SK-N-SH (cell line): ENCODE measurements around the gene CCHCR1. TPM values are rescaled to one million over a fixed set of nuclear protein-coding genes. Genes with fewer than 3 reads are reported as not detected.

Source experiments
- CTCF ChIA-PET: fragments of 300-600, 350-600 bp; formaldehyde crosslinking; extraction: SDS; loops from one replicate; lab custom pipeline; 2021; lab: Yijun Ruan, JAX
- POLR2A ChIA-PET: fragments of 350-600 bp; sonication (Branson Sonifier 250); formaldehyde crosslinking; extraction: SDS; loops from one replicate; lab custom pipeline; 2020; ENCODE audit warnings: antibody characterized with exemption, inconsistent platforms; lab: Yijun Ruan, JAX
- DNase-seq: peaks from one replicate; pipeline ENCODE4 v3.0.0; 2012
- H2AFZ ChIP-seq: fragments of 200-600 bp; sonication (generic); 2 replicates; pipeline ENCODE4 v1.8.1; 2016; ENCODE audit warnings: antibody characterized with exemption, mild to moderate bottlenecking, low read depth
- H3F3A ChIP-seq: fragments of 200-600 bp; sonication (generic); replicated peaks from 2 replicates; pipeline ENCODE3; 2016; ENCODE audit warnings: antibody characterized with exemption, mild to moderate bottlenecking; ENCODE audit not compliant: insufficient read depth
- H3K27ac ChIP-seq, 2 experiments: fragments of 200-500 bp in 1 of 2; fragments of 200-600 bp in 1 of 2; sonication (Bioruptor generic) in 1 of 2; sonication (generic), shearing (Covaris generic) in 1 of 2; 2 replicates each; pipeline versions ENCODE4 v1.5.1 to v1.6.1; 2014 to 2016; ENCODE audit warnings: low read depth in 2 of 2, inconsistent platforms in 1 of 2, low read length in 1 of 2, mild to moderate bottlenecking in 1 of 2, mixed read lengths in 1 of 2
- H3K27me3 ChIP-seq: fragments of 200-600 bp; sonication (generic), shearing (Covaris generic); 2 replicates; pipeline ENCODE4 v1.6.1; 2016; ENCODE audit warnings: mixed run types; ENCODE audit not compliant: insufficient read depth
- H3K36me3 ChIP-seq, 2 experiments: fragments of 200-500 bp in 1 of 2; fragments of 200-600 bp in 1 of 2; sonication (Bioruptor generic) in 1 of 2; sonication (generic) in 1 of 2; replicated peaks in 1 of 2; 2 replicates each; pipeline versions ENCODE3 to v1.5.1; 2014 to 2016; ENCODE audit warnings: low read length in 1 of 2, mild to moderate bottlenecking in 1 of 2; ENCODE audit not compliant: insufficient read depth in 2 of 2, control insufficient read depth in 1 of 2
- H3K4me1 ChIP-seq, 2 experiments: fragments of 200-500 bp in 1 of 2; fragments of 200-600 bp in 1 of 2; sonication (Bioruptor generic) in 1 of 2; sonication (generic), shearing (Covaris generic) in 1 of 2; 2 replicates each; pipeline versions ENCODE4 v1.5.1 to v1.6.1; 2014 to 2016; ENCODE audit warnings: low read depth in 1 of 2, low read length in 1 of 2, mixed run types in 1 of 2; ENCODE audit not compliant: insufficient read depth in 2 of 2, control insufficient read depth in 1 of 2
- H3K4me2 ChIP-seq: fragments of 200-600 bp; sonication (generic), shearing (Covaris generic); 2 replicates; pipeline ENCODE4 v1.6.1; 2017; ENCODE audit warnings: mixed run types
- H3K4me3 ChIP-seq, 2 experiments: fragments of 200-500 bp in 1 of 2; fragments of 200-600 bp in 1 of 2; sonication (Bioruptor generic) in 1 of 2; sonication (generic), shearing (Covaris generic) in 1 of 2; 2 replicates each; pipeline versions ENCODE4 v1.5.1 to v1.8.1; 2014 to 2016; ENCODE audit warnings: low read depth in 2 of 2, inconsistent platforms in 1 of 2, low read length in 1 of 2, mild to moderate bottlenecking in 1 of 2, mixed read lengths in 1 of 2, moderate library complexity in 1 of 2
- H3K79me2 ChIP-seq: fragments of 200-600 bp; sonication (generic); 2 replicates; pipeline ENCODE4 v1.8.1; 2017; ENCODE audit warnings: mild to moderate bottlenecking; ENCODE audit not compliant: insufficient read depth
- H3K9ac ChIP-seq: fragments of 200-600 bp; sonication (generic); 2 replicates; pipeline ENCODE4 v1.6.1; 2017; ENCODE audit warnings: mixed run types
- H3K9me2 ChIP-seq: fragments of 200-600 bp; sonication (generic); 2 replicates; pipeline ENCODE4 v1.6.1; 2017; ENCODE audit warnings: mixed run types
- H3K9me3 ChIP-seq: fragments of 200-600 bp; sonication (generic); 2 replicates; pipeline ENCODE4 v1.6.1; 2017; ENCODE audit warnings: mixed run types, mild to moderate bottlenecking, moderate library complexity
- H4K20me1 ChIP-seq: fragments of 200-600 bp; sonication (generic); 2 replicates; pipeline ENCODE4 v1.6.1; 2017; ENCODE audit warnings: mild to moderate bottlenecking, mixed run types; ENCODE audit not compliant: insufficient read depth
- CHD2 ChIP-seq: fragments of 150-350 bp; IDR thresholded peaks from 2 replicates; pipeline ENCODE4 v1.6.1; 2018; ENCODE audit warnings: low read length; ENCODE audit not compliant: partially characterized antibody
- ELF1 ChIP-seq: IDR thresholded peaks from 2 replicates; pipeline ENCODE4 v1.4.0; 2012
- EZH2phosphoT487 ChIP-seq: fragments of 200-600 bp; sonication (generic); IDR thresholded peaks from 2 replicates; pipeline ENCODE4 v1.6.1; 2017; ENCODE audit warnings: low read depth, mixed run types, mild to moderate bottlenecking, antibody characterized with exemption, moderate library complexity, borderline replicate concordance
- FOXM1 ChIP-seq: IDR thresholded peaks from 2 replicates; pipeline ENCODE4 v1.4.0; 2012; ENCODE audit warnings: low read depth, mild to moderate bottlenecking
- JUND ChIP-seq: IDR thresholded peaks from 2 replicates; pipeline ENCODE4 v1.4.0; 2012
- MEF2A ChIP-seq: IDR thresholded peaks from 2 replicates; pipeline ENCODE4 v1.4.0; 2012; ENCODE audit warnings: low read depth, borderline replicate concordance
- NFIC ChIP-seq: IDR thresholded peaks from 2 replicates; pipeline ENCODE4 v1.4.0; 2012; ENCODE audit warnings: borderline replicate concordance
- RCOR1 ChIP-seq: fragments of 150-350 bp; IDR thresholded peaks from 2 replicates; pipeline ENCODE4 v1.6.1; 2017; ENCODE audit warnings: antibody characterized with exemption, low read length
- RFX5 ChIP-seq: IDR thresholded peaks from 2 replicates; pipeline ENCODE4 v1.6.1; 2012; ENCODE audit warnings: mild to moderate bottlenecking, improper control_type of control experiment, low read length
- TCF12 ChIP-seq: IDR thresholded peaks from 2 replicates; pipeline ENCODE4 v1.4.0; 2012
- YY1 ChIP-seq: IDR thresholded peaks from 2 replicates; pipeline ENCODE4 v1.4.0; 2012; ENCODE audit warnings: low read depth, mild to moderate bottlenecking
- WGBS: methylation state at CpG from one replicate; pipeline ENCODE4 v1.1.6; 2017; ENCODE audit warnings: low lambda C conversion rate; 5-methylcytosine and 5-hydroxymethylcytosine counted together
- polyA plus RNA-seq, 3 experiments: library from polyadenylated mRNA; depleted of rRNA; stranded (reverse); fragments of >200 nt; gene quantifications; 2 replicates each; pipeline ENCODE4 v1.2.3, GENCODE V29; 2012
- TF ChIP-seq, protein P1 (sequence below): fragments of 200-600 bp; sonication (generic); IDR thresholded peaks from 2 replicates; pipeline ENCODE4 v1.6.1; 2017; ENCODE audit warnings: antibody characterized with exemption, mild to moderate bottlenecking, moderate library complexity
- TF ChIP-seq, protein P2 (sequence below): fragments of 150-350 bp; IDR thresholded peaks from 2 replicates; pipeline ENCODE4 v1.6.1; 2017; ENCODE audit warnings: antibody characterized with exemption, low read length, low read depth, borderline replicate concordance

CCHCR1 gene
- polyA plus RNA-seq, 1 of the 3 experiments (the other 2 are of a cell fraction) = 18.7 TPM

- WGBS = 84% methylated on average over 10 of the region's 10 CpGs
- Histone ChIP-seq H3K9me2 (no peaks in the 10 kb centered on the region), H3K27me3 (no peaks in the 10 kb centered on the region)
Measured at GRCh38 chr6:31135710-31136109, 21.9 kb downstream of the CCHCR1 start.

DNA sequence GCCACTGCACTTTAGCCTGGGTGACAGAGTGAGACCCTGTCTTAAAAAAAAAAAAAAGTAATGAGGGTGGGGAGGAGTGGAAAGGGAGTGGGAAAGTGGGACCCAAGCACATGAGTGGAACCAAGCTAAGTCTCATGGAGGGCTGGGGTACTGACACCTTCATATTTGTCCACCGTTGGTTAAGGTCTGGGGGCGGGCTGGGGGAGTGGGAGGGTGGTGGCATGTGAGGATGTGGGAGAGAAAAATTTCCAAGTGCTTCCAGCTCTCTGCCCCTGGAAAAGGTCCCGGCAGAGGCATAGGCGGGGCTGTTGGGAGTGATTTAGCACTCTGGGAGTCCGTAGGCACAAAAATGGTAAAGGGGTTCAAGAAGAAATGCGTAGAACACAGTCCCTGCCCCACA, 24.8 kb downstream of the CCHCR1 start:
- Histone ChIP-seq H3K36me3 (no peaks in the 10 kb centered on the region), H2AFZ (no peak overlapping the region), H3K79me2 (no peaks in the 10 kb centered on the region), H3K4me1 (no peaks in the 10 kb centered on the region; a peak in 1 of 4 replicates), H3K9me2 (no peaks in the 10 kb centered on the region), H3F3A (no peaks in the 10 kb centered on the region), H3K4me3 (no peak overlapping the region), H3K4me2 (no peak overlapping the region), H3K9me3 (no peaks in the 10 kb centered on the region), H3K9ac (no peak overlapping the region), H4K20me1 (no peaks in the 10 kb centered on the region), H3K27ac (no peak overlapping the region), H3K27me3 (no peaks in the 10 kb centered on the region)
- 54% methylated on average over 6 of the region's 6 CpGs for WGBS
- no peak for DNase-seq
- ChIA-PET POLR2A (no interaction called here), CTCF (interaction anchor here (1.0 to 8.5 kb wide), 6 partner anchors 8 to 915 kb away, joined by 3 to 89 read pairs (median 10); no protein-coding TSS in a partner anchor)
- no peak for TF ChIP-seq JUND
- TF ChIP-seq MEF2A = no peak
- TF ChIP-seq, protein P1, sequence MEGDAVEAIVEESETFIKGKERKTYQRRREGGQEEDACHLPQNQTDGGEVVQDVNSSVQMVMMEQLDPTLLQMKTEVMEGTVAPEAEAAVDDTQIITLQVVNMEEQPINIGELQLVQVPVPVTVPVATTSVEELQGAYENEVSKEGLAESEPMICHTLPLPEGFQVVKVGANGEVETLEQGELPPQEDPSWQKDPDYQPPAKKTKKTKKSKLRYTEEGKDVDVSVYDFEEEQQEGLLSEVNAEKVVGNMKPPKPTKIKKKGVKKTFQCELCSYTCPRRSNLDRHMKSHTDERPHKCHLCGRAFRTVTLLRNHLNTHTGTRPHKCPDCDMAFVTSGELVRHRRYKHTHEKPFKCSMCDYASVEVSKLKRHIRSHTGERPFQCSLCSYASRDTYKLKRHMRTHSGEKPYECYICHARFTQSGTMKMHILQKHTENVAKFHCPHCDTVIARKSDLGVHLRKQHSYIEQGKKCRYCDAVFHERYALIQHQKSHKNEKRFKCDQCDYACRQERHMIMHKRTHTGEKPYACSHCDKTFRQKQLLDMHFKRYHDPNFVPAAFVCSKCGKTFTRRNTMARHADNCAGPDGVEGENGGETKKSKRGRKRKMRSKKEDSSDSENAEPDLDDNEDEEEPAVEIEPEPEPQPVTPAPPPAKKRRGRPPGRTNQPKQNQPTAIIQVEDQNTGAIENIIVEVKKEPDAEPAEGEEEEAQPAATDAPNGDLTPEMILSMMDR = no peak
- no peak for TF ChIP-seq NFIC
- no peak for TF ChIP-seq RFX5
- TF ChIP-seq FOXM1 = no peak
- TF ChIP-seq EZH2phosphoT487 = no peak
- TF ChIP-seq CHD2 = no peak
- TF ChIP-seq RCOR1 = no peak
- no peak for TF ChIP-seq YY1
- no peak for TF ChIP-seq TCF12

More at GRCh38 chr6:31135710-31136109, 21.9 kb downstream of the CCHCR1 start:
- Histone ChIP-seq H4K20me1 (no peaks in the 10 kb centered on the region), H3K9me3 (no peaks in the 10 kb centered on the region), H3K4me2 (no peak overlapping the region), H3K9ac (no peak overlapping the region), H2AFZ (no peak overlapping the region), H3K79me2 (no peaks in the 10 kb centered on the region), H3K4me3 (no peak overlapping the region), H3K27ac (no peak overlapping the region), H3K36me3 (no peaks in the 10 kb centered on the region), H3F3A (no peaks in the 10 kb centered on the region)
- POLR2A ChIA-PET = no interaction called here
- CTCF ChIA-PET = interaction anchor here (1.3 to 8.5 kb wide), 3 partner anchors 57 to 261 kb away, joined by 3 to 89 read pairs (median 4); no protein-coding TSS in a partner anchor
- DNase-seq = no peak
- TF ChIP-seq YY1 (no peak), ELF1 (no peak)
- TF ChIP-seq, protein P2, sequence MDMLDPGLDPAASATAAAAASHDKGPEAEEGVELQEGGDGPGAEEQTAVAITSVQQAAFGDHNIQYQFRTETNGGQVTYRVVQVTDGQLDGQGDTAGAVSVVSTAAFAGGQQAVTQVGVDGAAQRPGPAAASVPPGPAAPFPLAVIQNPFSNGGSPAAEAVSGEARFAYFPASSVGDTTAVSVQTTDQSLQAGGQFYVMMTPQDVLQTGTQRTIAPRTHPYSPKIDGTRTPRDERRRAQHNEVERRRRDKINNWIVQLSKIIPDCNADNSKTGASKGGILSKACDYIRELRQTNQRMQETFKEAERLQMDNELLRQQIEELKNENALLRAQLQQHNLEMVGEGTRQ = no peak
- TF ChIP-seq, all 33 proteins: peak for 0
- H3K4me1 ChIP-seq = no peaks in the 10 kb centered on the region; a peak in 1 of 4 replicates
